ENCODE data around the gene PSMD1.

The PSMD1 gene

DNA sequence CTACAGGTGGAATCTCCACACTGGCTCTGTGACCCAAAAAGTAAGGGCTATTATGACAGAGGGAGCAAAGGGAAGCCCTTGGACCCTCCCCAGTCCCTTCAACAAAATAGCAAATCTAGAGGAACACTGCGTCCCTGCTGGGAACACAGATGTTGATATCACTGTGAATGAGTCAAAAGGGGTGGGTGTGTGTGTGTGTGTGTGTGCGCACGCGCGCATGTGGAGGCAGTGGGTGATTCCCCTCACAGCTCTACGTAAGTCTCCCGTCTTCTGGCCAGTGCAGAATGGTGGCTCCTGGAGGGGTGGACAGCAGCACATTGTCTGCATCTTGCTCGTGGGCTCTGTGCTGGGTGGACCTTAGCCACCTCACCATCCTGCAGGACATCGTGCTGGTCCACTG lies 27.1 kb upstream of the PSMD1 start:
- TF ChIP-seq POLR2AphosphoS5 (IDR thresholded peaks at IDR 0.05; ENCODE audit: low read depth, low read length) (no peak), SIN3A (IDR thresholded peaks at IDR 0.05; ENCODE audit: borderline replicate concordance, insufficient read depth, low read length) (no peak), FOXP2 (optimal IDR thresholded peaks at IDR 0.05; ENCODE audit: borderline replicate concordance, extremely low read depth, extremely low read length, insufficient read depth) (no peak), TAF1 (IDR thresholded peaks at IDR 0.05; ENCODE audit: borderline replicate concordance, insufficient read depth, low read length) (no peak)
- TF ChIP-seq, protein P1, sequence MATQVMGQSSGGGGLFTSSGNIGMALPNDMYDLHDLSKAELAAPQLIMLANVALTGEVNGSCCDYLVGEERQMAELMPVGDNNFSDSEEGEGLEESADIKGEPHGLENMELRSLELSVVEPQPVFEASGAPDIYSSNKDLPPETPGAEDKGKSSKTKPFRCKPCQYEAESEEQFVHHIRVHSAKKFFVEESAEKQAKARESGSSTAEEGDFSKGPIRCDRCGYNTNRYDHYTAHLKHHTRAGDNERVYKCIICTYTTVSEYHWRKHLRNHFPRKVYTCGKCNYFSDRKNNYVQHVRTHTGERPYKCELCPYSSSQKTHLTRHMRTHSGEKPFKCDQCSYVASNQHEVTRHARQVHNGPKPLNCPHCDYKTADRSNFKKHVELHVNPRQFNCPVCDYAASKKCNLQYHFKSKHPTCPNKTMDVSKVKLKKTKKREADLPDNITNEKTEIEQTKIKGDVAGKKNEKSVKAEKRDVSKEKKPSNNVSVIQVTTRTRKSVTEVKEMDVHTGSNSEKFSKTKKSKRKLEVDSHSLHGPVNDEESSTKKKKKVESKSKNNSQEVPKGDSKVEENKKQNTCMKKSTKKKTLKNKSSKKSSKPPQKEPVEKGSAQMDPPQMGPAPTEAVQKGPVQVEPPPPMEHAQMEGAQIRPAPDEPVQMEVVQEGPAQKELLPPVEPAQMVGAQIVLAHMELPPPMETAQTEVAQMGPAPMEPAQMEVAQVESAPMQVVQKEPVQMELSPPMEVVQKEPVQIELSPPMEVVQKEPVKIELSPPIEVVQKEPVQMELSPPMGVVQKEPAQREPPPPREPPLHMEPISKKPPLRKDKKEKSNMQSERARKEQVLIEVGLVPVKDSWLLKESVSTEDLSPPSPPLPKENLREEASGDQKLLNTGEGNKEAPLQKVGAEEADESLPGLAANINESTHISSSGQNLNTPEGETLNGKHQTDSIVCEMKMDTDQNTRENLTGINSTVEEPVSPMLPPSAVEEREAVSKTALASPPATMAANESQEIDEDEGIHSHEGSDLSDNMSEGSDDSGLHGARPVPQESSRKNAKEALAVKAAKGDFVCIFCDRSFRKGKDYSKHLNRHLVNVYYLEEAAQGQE (IDR thresholded peaks at IDR 0.05; ENCODE audit: insufficient read depth in 1 of 2, low read depth in 2 of 2, low read length in 2 of 2): no peak

DNA sequence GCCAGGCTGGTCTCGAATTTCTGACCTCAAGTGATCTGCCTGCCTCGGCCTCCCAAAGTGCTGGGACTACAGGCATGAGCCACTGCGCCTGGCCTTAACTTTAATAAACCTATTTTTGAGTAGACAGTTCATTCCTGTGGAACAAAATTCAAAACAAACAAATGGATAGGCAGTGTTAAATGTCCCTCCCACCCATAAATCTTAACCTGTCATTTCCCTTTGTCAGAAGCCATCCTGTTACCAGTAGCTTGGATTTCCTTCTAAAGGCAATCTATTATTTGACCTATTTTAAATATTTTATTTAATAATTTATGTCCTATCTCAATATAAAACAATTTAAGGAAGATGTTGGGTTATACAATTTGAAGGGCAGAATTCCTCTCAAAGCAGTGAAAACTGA lies 25.9 kb upstream of the PSMD1 start:
- TF ChIP-seq, protein P1 (IDR thresholded peaks at IDR 0.05; ENCODE audit: insufficient read depth in 1 of 2, low read depth in 2 of 2, low read length in 2 of 2): no peak
- no peak for TF ChIP-seq FOXP2 (optimal IDR thresholded peaks at IDR 0.05; ENCODE audit: borderline replicate concordance, extremely low read depth, extremely low read length, insufficient read depth)
- TF ChIP-seq SIN3A (IDR thresholded peaks at IDR 0.05; ENCODE audit: borderline replicate concordance, insufficient read depth, low read length): no peak
- TF ChIP-seq POLR2AphosphoS5 (IDR thresholded peaks at IDR 0.05; ENCODE audit: low read depth, low read length): no peak
- TF ChIP-seq TAF1 (IDR thresholded peaks at IDR 0.05; ENCODE audit: borderline replicate concordance, insufficient read depth, low read length): no peak

DNA sequence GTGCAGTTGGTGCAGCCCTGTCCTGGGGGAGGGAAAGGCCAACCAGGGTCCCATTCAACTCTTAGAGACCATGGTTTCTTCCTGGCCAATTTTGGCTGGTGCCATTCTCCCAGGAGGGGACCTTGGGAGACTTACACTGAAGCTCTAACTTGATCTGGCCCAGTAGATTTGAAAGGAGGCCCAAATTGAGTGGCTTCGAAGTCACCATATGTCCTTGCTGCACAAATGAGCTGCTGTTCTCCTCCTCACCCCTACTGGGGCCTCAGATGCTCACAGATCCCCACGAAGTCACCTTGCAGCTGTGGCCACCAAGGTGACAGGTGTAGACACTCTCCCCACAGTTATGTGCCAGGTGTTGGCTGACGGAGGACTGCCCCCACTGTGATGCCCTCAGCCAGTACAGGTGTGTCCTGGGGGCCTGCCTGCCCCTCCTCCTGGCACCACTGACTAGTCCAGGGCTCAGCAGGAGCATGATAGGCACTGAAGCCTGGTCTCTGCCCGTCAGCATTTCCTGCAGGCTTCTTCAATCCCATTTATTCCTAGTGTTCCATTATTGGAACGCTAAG lies 24.0 kb upstream of the PSMD1 start:
- TF ChIP-seq SIN3A (IDR thresholded peaks at IDR 0.05; ENCODE audit: borderline replicate concordance, insufficient read depth, low read length): no peak
- TF ChIP-seq, protein P1 (IDR thresholded peaks at IDR 0.05; ENCODE audit: insufficient read depth in 1 of 2, low read depth in 2 of 2, low read length in 2 of 2): no peak
- TF ChIP-seq POLR2AphosphoS5 (IDR thresholded peaks at IDR 0.05; ENCODE audit: low read depth, low read length): no peak
- no peak for TF ChIP-seq TAF1 (IDR thresholded peaks at IDR 0.05; ENCODE audit: borderline replicate concordance, insufficient read depth, low read length)
- no peak for TF ChIP-seq FOXP2 (optimal IDR thresholded peaks at IDR 0.05; ENCODE audit: borderline replicate concordance, extremely low read depth, extremely low read length, insufficient read depth)

DNA sequence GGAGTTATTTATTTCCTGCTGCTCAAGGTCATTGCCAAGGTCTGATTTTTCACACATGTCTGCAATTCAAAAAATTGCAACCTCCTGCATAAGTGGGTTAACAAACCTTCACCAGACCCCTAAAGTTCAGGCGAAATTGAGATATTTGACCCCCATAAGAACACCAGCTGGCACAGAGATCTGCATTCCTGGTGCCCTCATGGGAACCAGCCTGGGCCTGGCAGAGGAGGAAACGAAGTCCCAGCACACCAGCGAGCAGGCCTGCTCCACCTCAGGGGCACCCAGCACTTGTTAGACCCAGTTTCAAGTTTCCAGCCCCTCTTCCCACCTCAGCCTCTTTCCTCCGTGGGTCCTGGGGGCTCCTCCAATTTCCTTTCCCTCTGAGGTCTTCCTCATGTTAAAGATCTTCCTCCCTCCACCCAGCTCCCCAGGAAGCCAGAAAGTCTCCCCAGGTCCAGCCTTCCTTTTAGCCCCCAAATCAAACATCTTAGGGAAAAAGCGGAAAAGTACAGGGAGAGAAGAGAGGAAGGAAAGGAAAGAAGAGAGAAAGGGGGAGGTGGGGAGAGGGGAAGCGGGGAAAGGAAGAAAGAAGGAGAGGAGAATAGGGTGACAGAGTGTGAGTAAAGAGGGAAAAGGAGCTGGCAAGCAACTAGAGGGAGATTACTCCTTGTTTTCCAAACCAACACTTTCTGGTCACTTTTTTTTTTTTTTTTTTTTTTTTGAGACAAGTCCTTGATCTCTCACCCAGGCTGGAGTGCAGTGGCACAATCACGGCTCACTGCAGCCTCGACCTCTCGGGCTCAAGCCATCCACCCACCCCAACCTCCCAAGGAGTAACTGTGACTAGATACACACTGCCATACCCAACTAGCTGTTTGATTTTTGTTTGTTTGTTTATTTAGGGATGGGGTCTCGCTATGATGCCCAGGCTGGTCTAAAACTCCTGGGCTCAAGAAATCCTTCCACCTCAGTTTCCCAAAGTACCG lies 23.2 kb upstream of the PSMD1 start:
- TF ChIP-seq POLR2AphosphoS5 (IDR thresholded peaks at IDR 0.05; ENCODE audit: low read depth, low read length) (no peak), FOXP2 (optimal IDR thresholded peaks at IDR 0.05; ENCODE audit: borderline replicate concordance, extremely low read depth, extremely low read length, insufficient read depth) (no peak), SIN3A (IDR thresholded peaks at IDR 0.05; ENCODE audit: borderline replicate concordance, insufficient read depth, low read length) (no peak), TAF1 (IDR thresholded peaks at IDR 0.05; ENCODE audit: borderline replicate concordance, insufficient read depth, low read length) (no peak)
- TF ChIP-seq, protein P1 (IDR thresholded peaks at IDR 0.05; ENCODE audit: insufficient read depth in 1 of 2, low read depth in 2 of 2, low read length in 2 of 2): no peak

All from PFSK-1 (cell line).